Sigmoid colon (tissue), 7 donors: Measurements from ENCODE around the gene PHF23. TPM values are rescaled to one million over a fixed set of nuclear protein-coding genes. Genes with fewer than 3 reads are reported as not detected.

Experiments
- DNase-seq: peaks from one replicate; pipeline ENCODE4 v3.0.0-alpha.2; 2019
- H3K27ac ChIP-seq, 4 donors: fragments of 200-600 bp; sonication (generic); one replicate each; pipeline ENCODE4 v1.5.1; 2016 to 2019; ENCODE audit warnings: mild to moderate bottlenecking in 1 of 4
- H3K27me3 ChIP-seq, 3 donors: fragments of 200-600 bp; sonication (generic); one replicate each; pipeline ENCODE4 v1.5.1; 2019; ENCODE audit warnings: mild to moderate bottlenecking in 1 of 3
- H3K36me3 ChIP-seq, 4 donors: fragments of 200-600 bp; sonication (generic); one replicate each; pipeline ENCODE4 v1.5.1; 2016 to 2019
- H3K4me1 ChIP-seq, 4 donors: fragments of 200-600 bp; sonication (generic); one replicate each; pipeline ENCODE4 v1.5.1; 2017 to 2019
- H3K4me3 ChIP-seq, 4 donors: fragments of 200-600 bp; sonication (generic); one replicate each; pipeline ENCODE4 v1.5.1; 2017 to 2019; ENCODE audit warnings: mild to moderate bottlenecking in 2 of 4, moderate library complexity in 1 of 4
- H3K9me3 ChIP-seq, 4 donors: fragments of 200-600 bp in 3 of 4; sonication (generic) in 3 of 4; one replicate each; pipeline versions ENCODE4 v1.5.1 to v1.6.1; 2013 to 2019
- EP300 ChIP-seq, 4 donors: sonication (generic); formaldehyde crosslinking; IDR thresholded peaks; one replicate each; pipeline ENCODE4 v1.6.1; 2017; ENCODE audit warnings: antibody characterized with exemption in 4 of 4
- POLR2A ChIP-seq, 2 donors: fragments of 450-650 bp; IDR thresholded peaks; one replicate each; pipeline ENCODE4 v1.6.1; 2016; ENCODE audit warnings: antibody characterized with exemption in 2 of 2, mild to moderate bottlenecking in 2 of 2, moderate library complexity in 2 of 2
- POLR2AphosphoS5 ChIP-seq, 4 donors: sonication (generic); formaldehyde crosslinking; IDR thresholded peaks; one replicate each; pipeline ENCODE4 v1.6.1; 2017; ENCODE audit warnings: antibody characterized with exemption in 4 of 4
- WGBS, 2 donors: extraction: QIAGEN DNeasy Blood & Tissue Kit; methylation state at CpG; one replicate each; pipeline ENCODE4 v1.1.7; 2013; 5-methylcytosine and 5-hydroxymethylcytosine counted together
- intact Hi-C: fragments of 100-400 bp; cut with DNase I; formaldehyde crosslinking; loops from one replicate; pipeline ENCODE4 v1.15.1; 2023
- polyA plus RNA-seq, 3 donors: library from polyadenylated mRNA; stranded (reverse); fragments of 200-250 nt; gene quantifications; one replicate each; pipeline ENCODE4 v1.2.3, GENCODE V29; 2013
- total RNA-seq, 4 donors: library from RNA; depleted of rRNA; stranded (reverse); fragments of >200 nt; gene quantifications; one replicate each; pipeline ENCODE4 v1.1.0, GENCODE V29; 2016
- TF ChIP-seq, protein P1 (sequence below), 4 experiments: fragments of 450-650 bp in 3 of 4; fragments of 200-600 bp in 1 of 4; IDR thresholded peaks; one replicate each; pipeline ENCODE4 v1.5.1; 2016 to 2019; ENCODE audit warnings: antibody characterized with exemption in 4 of 4, mild to moderate bottlenecking in 3 of 4, moderate library complexity in 2 of 4
- donor health status: healthy with polysubstance abuse.
- donor health status: Bipolar disorder and iron deficiency.
- donor health status: healthy.

PHF23 gene
- total and polyA plus RNA-seq, 7 donors, result 23.1 to 45.6 (median 44.9) TPM

DNA sequence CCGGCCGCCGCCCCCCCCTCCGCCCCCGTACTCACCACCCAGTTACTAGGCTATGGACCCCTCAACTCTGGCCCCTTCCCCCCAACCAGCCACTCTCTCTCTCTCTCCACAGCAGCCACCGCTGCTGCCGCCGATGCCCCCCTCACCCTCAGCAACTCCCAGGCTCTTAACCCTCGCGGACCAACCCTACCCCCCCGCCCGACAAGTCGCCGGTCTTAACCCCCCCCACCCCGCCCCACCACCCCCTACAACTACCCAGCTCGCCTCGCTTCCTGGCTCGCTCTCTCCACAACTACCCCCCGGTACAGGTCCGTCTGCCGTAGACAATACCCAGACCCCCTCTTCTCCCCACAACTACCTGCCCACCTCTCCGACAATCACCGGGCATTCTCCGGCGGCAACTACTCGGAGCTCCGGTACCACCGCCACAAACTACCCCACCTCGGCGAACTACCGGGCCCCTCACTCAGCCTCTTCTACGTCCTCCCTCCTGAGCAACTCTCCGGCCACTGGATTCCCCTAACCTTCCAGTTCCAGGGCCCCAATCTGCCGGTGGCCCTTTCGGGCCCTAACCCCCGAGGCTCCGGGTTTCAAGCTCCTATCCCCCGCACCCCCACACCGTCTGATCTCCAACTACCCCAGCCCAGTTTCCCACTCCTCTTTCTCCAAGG is 702 bp downstream of the PHF23 start:
- DNase-seq, result peak; percentile 79
- Histone ChIP-seq H3K4me1 (peaks cover 0 to 54% (median 51%) of the 10 kb centered on the region in 4 donors), H3K36me3 (peaks cover 0 to 38% (median 22%) of the 10 kb centered on the region in 4 donors), H3K27me3 (no peaks in the 10 kb centered on the region), H3K27ac (peak overlapping the region; percentile 98 to 100 (median 98)), H3K4me3 (peak overlapping the region; percentile 95 to 100 (median 100)), H3K9me3 (no peaks in the 10 kb centered on the region)
- TF ChIP-seq POLR2AphosphoS5 (IDR thresholded peaks at IDR 0.05) (no peak), POLR2A (IDR thresholded peaks at IDR 0.05) (no peak), EP300 (IDR thresholded peaks at IDR 0.05) (no peak)
- TF ChIP-seq, protein P1, sequence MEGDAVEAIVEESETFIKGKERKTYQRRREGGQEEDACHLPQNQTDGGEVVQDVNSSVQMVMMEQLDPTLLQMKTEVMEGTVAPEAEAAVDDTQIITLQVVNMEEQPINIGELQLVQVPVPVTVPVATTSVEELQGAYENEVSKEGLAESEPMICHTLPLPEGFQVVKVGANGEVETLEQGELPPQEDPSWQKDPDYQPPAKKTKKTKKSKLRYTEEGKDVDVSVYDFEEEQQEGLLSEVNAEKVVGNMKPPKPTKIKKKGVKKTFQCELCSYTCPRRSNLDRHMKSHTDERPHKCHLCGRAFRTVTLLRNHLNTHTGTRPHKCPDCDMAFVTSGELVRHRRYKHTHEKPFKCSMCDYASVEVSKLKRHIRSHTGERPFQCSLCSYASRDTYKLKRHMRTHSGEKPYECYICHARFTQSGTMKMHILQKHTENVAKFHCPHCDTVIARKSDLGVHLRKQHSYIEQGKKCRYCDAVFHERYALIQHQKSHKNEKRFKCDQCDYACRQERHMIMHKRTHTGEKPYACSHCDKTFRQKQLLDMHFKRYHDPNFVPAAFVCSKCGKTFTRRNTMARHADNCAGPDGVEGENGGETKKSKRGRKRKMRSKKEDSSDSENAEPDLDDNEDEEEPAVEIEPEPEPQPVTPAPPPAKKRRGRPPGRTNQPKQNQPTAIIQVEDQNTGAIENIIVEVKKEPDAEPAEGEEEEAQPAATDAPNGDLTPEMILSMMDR (IDR thresholded peaks at IDR 0.05), result no peak
- intact Hi-C loops, result no loop called here
- WGBS, 2 donors, result 1 to 2% methylated on average over 39 of the region's 39 CpGs

DNA sequence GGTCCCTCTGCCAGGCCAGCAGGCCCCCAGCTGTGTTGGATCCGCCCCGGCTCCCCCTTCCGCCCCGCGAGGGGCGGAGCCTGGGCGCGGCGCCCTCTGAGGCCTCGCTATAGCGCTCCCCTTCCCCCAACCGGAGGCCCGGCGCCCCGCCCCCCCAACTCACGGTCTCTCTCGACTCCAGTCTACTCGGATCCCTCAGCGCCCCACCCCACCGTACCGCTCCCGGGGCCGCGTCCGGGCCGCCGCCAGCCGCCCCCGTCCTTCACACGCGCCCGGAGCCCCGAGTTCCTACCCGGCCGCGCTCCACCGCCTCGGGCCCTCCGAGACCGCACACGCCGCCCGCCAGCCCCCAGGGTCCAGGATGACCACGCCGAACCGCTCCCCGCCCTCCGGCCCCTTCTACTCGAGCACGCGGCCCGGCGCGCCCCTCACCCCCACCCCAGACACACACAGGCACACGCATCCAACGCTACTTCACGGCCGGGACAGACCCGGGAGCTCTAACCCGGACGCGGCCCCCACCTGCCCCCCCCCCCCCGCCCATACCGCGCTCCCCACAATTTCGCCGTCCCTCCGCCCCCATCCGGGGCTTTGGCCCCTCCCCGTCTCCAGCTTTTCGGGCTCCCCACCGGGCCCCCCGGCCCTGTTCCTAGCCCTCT is 1.4 kb downstream of the PHF23 start:
- 1 to 2% methylated on average over 73 of the region's 73 CpGs for WGBS, 2 donors
- no peak for TF ChIP-seq POLR2A (IDR thresholded peaks at IDR 0.05)
- intact Hi-C loops, result no loop called here
- Histone ChIP-seq H3K36me3 (peaks cover 0 to 37% (median 22%) of the 10 kb centered on the region in 4 donors), H3K9me3 (no peaks in the 10 kb centered on the region), H3K4me1 (peaks cover 0 to 56% (median 53%) of the 10 kb centered on the region in 4 donors), H3K27ac (peak overlapping the region; percentile 98 to 100 (median 98)), H3K4me3 (peak overlapping the region; percentile 95 to 100 (median 100)), H3K27me3 (no peaks in the 10 kb centered on the region)
- DNase-seq, result peak; percentile 93

DNA sequence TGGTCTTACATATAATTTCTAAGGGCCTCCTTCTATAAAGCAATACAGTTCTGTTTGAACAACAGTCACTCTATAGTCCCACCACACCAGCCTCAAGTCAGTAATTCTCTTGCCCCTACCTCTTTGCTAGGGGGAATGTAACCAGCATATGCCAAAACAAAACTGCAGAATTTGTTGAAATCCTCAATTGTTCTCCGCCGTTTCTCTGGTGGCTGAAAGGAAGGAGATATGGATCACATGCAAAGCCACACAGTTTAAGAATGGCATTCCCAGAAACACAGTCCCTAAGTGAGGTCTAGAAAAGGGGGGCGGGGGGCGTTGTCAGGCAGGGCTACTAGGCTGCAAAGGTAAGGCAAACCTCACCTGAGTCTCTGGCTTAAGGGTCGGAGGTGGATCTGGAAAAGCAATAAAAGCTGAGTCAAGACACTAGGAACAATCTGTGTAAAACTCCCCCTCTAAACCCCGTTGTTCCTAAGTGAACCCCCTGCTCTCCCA is 1.9 kb downstream of the PHF23 start:
- intact Hi-C loops, result no loop called here
- Histone ChIP-seq H3K9me3 (no peaks in the 10 kb centered on the region), H3K4me3 (peak overlapping the region; percentile 95 to 100 (median 100)), H3K27me3 (no peaks in the 10 kb centered on the region), H3K36me3 (peaks cover 0 to 37% (median 22%) of the 10 kb centered on the region in 4 donors), H3K27ac (peak overlapping the region; percentile 98 to 100 (median 98)), H3K4me1 (peaks cover 0 to 61% (median 58%) of the 10 kb centered on the region in 4 donors)
- no peak for DNase-seq
- 21 to 33% methylated on average over 6 of the region's 6 CpGs for WGBS, 2 donors
- TF ChIP-seq, protein P1 (IDR thresholded peaks at IDR 0.05), result no peak
- no peak for TF ChIP-seq EP300 (IDR thresholded peaks at IDR 0.05)

DNA sequence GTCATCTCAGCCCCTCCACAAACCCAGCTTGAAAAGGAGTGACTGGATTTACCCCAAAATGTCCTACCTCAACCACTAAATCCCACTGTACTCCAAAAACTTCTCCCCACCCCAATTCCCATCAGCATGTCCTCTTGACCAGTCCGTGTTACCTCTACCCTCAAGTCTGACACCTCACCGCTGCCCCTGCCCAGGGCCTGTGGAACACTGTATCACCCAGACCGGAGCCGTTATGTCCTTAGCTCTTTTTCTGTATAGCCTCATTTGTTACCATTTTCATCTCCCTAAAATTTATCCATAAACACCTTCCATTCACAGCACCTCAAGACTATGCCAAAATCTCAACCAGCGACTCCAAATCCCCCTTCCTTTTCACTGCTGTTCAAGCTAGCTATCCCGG is 2.4 kb downstream of the PHF23 start:
- no peaks in the 10 kb centered on the region for H3K27me3 ChIP-seq
- H3K36me3 ChIP-seq, result peaks cover 0 to 37% (median 22%) of the 10 kb centered on the region in 4 donors
- H3K27ac ChIP-seq, result peak overlapping the region; percentile 98 to 100 (median 98)
- H3K4me1 ChIP-seq, result peaks cover 0 to 66% (median 63%) of the 10 kb centered on the region in 4 donors
- WGBS, 2 donors, result 84 to 90% methylated on average over 6 of the region's 6 CpGs
- TF ChIP-seq EP300 (IDR thresholded peaks at IDR 0.05), result no peak
- TF ChIP-seq, protein P1 (IDR thresholded peaks at IDR 0.05), result no peak
- TF ChIP-seq POLR2A (IDR thresholded peaks at IDR 0.05), result no peak
- TF ChIP-seq POLR2AphosphoS5 (IDR thresholded peaks at IDR 0.05), result no peak
- intact Hi-C loops, result no loop called here
- H3K4me3 ChIP-seq, result no peak overlapping the region
- DNase-seq, result peak; percentile 63
- H3K9me3 ChIP-seq, result no peaks in the 10 kb centered on the region
